K562 (cell line): ENCODE data around the gene PLCD4. TPM values are rescaled to one million over a fixed set of nuclear protein-coding genes. Genes with fewer than 3 reads are reported as not detected.

Source experiments
- ATAC-seq: fragments of 200-7000 bp; cut with Tn5 transposase; 3 replicates; pipeline ENCODE4 v1.9.1; 2020; ENCODE audit warnings: moderate library complexity
- BruUV-seq: library from RNA; stranded (reverse); fragments of 400-500 nt; replicated peaks from 2 replicates; lab custom pipeline; 2021; lab: Mats Ljungman, UMichigan
- CTCF ChIA-PET: fragments of 300-600 bp; formaldehyde crosslinking; extraction: SDS; loops from one replicate; lab custom pipeline; 2021; ENCODE audit warnings: low intra/inter-chr PET ratio; lab: Yijun Ruan, JAX
- POLR2A ChIA-PET: fragments of 300-600, 350-650 bp; sonication (Branson Sonifier 250); formaldehyde crosslinking; extraction: SDS; loops from one replicate; lab custom pipeline; 2021; ENCODE audit warnings: antibody characterized with exemption, inconsistent platforms; lab: Yijun Ruan, JAX
- DNase-seq, 4 experiments: peaks; one replicate each; pipeline versions ENCODE4 v3.0.0 to v3.0.0-alpha.2; 2011 to 2018; ENCODE audit warnings: low spot score in 3 of 4, mixed read lengths in 3 of 4; ENCODE audit errors: extremely low read depth in 1 of 4
- FAIRE-seq: peaks from 2 replicates; lab custom pipeline; 2011; peaks lifted over from hg19 to GRCh38; lab: Jason Lieb, UNC
- H2AFZ ChIP-seq: 2 replicates; pipeline ENCODE4 v1.6.0; 2011; ENCODE audit warnings: low read depth, low read length, control low read depth, inconsistent platforms
- H3K27ac ChIP-seq: fragments of 200-600 bp; 3 replicates; pipeline ENCODE4 v1.8.0; 2011; ENCODE audit warnings: low read depth, mild to moderate bottlenecking, control low read depth, inconsistent platforms, low read length, moderate library complexity, mixed read lengths; ENCODE audit errors: extremely low read depth
- H3K27me3 ChIP-seq, 2 experiments: fragments of 300-600 bp in 1 of 2; 2 replicates in 1 of 2; 3 replicates in 1 of 2; pipeline versions ENCODE4 v1.6.0 to v1.8.0; 2011; ENCODE audit warnings: inconsistent platforms in 2 of 2, low read length in 2 of 2, mild to moderate bottlenecking in 1 of 2, mixed read lengths in 1 of 2, moderate library complexity in 1 of 2; ENCODE audit not compliant: control insufficient read depth in 2 of 2, insufficient read depth in 2 of 2
- H3K36me3 ChIP-seq: fragments of 300-600 bp; 3 replicates; pipeline ENCODE4 v1.8.0; 2011; ENCODE audit warnings: mild to moderate bottlenecking, low read length, inconsistent platforms; ENCODE audit not compliant: control insufficient read depth, insufficient read depth
- H3K4me1 ChIP-seq, 2 experiments: fragments of 200-600 bp in 1 of 2; replicated peaks in 1 of 2; 2 replicates in 1 of 2; 3 replicates in 1 of 2; pipeline versions ENCODE4 v1.5.1 to v1.8.0; 2011; ENCODE audit warnings: inconsistent platforms in 2 of 2, low read length in 2 of 2, mild to moderate bottlenecking in 1 of 2, mixed read lengths in 1 of 2, moderate library complexity in 1 of 2; ENCODE audit not compliant: control insufficient read depth in 2 of 2, insufficient read depth in 2 of 2
- H3K4me2 ChIP-seq: 2 replicates; pipeline ENCODE4 v1.6.1; 2011; ENCODE audit warnings: low read length, control low read depth, inconsistent platforms, mixed read lengths; ENCODE audit not compliant: insufficient read depth
- H3K4me3 ChIP-seq: fragments of 200-600 bp; sonication (generic), shearing (Covaris generic); 2 replicates; pipeline ENCODE4 v1.5.1; 2016; ENCODE audit warnings: control low read depth, inconsistent platforms
- H3K79me2 ChIP-seq: fragments of 200-600 bp; 3 replicates; pipeline ENCODE4 v1.8.0; 2011; ENCODE audit warnings: low read length, inconsistent platforms; ENCODE audit not compliant: control insufficient read depth, insufficient read depth
- H3K9ac ChIP-seq, 2 experiments: 2 replicates each; pipeline versions ENCODE4 v1.6.0 to v1.6.1; 2011; ENCODE audit warnings: low read depth in 2 of 2, low read length in 2 of 2, control low read depth in 1 of 2, inconsistent platforms in 1 of 2, mild to moderate bottlenecking in 1 of 2, mixed read lengths in 1 of 2; ENCODE audit not compliant: insufficient read depth in 1 of 2
- H3K9me1 ChIP-seq: one replicate; pipeline ENCODE4 v1.6.0; 2011; ENCODE audit warnings: inconsistent platforms, mild to moderate bottlenecking, low read length, moderate library complexity; ENCODE audit not compliant: control insufficient read depth, insufficient read depth
- H3K9me3 ChIP-seq: replicated peaks from 2 replicates; pipeline ENCODE4 v1.5.1; 2011; ENCODE audit warnings: low read depth, low read length, inconsistent platforms; ENCODE audit not compliant: control insufficient read depth, insufficient read depth
- H4K20me1 ChIP-seq: replicated peaks from 2 replicates; pipeline ENCODE4 v1.6.1; 2011; ENCODE audit warnings: low read length, inconsistent platforms, mixed read lengths; ENCODE audit not compliant: control insufficient read depth, insufficient read depth
- ARID1B ChIP-seq: fragments of 450-650 bp; IDR thresholded peaks from 2 replicates; pipeline ENCODE4 v1.6.1; 2016; ENCODE audit warnings: antibody characterized with exemption, mild to moderate bottlenecking, inconsistent platforms
- CREB3 ChIP-seq: fragments of 450-650 bp; conservative IDR thresholded peaks from 2 replicates; pipeline ENCODE4 v1.6.1; 2016; ENCODE audit warnings: missing genetic modification characterization, low read depth, mild to moderate bottlenecking, missing compliant biosample characterization, moderate library complexity
- CSDE1 ChIP-seq, 2 experiments: fragments of 450-650 bp; IDR thresholded peaks; 2 replicates each; pipeline ENCODE4 v1.6.1; 2016; ENCODE audit warnings: mild to moderate bottlenecking in 1 of 2
- DIDO1 ChIP-seq: fragments of 450-650 bp; IDR thresholded peaks from 2 replicates; pipeline ENCODE4 v1.6.1; 2016; ENCODE audit warnings: low read depth, missing biosample characterization, missing genetic modification characterization
- ELK3 ChIP-seq: fragments of 450-650 bp; formaldehyde crosslinking; IDR thresholded peaks from 2 replicates; pipeline ENCODE4 v1.4.0; 2020; ENCODE audit warnings: mild to moderate bottlenecking
- GABPB2 ChIP-seq: fragments of 250-450 bp; sonication (Bioruptor Pico); conservative IDR thresholded peaks from 2 replicates; pipeline ENCODE4 v1.5.1; 2021; ENCODE audit warnings: mild to moderate bottlenecking
- HDAC8 ChIP-seq: fragments of 450-650 bp; IDR thresholded peaks from 2 replicates; pipeline ENCODE4 v1.6.1; 2016; ENCODE audit warnings: mild to moderate bottlenecking, missing genetic modification characterization, moderate library complexity, missing compliant biosample characterization
- HMBOX1 ChIP-seq: sonication (generic); IDR thresholded peaks from 2 replicates; pipeline ENCODE4 v1.6.1; 2016
- MCM5 ChIP-seq: fragments of 450-650 bp; IDR thresholded peaks from 2 replicates; pipeline ENCODE4 v1.6.1; 2016; ENCODE audit warnings: low read depth
- ZBTB26 ChIP-seq: fragments of 450-650 bp; formaldehyde crosslinking; IDR thresholded peaks from 2 replicates; pipeline ENCODE4 v1.4.0; 2022; ENCODE audit warnings: missing genetic modification characterization
- ZBTB33 ChIP-seq: sonication (generic); formaldehyde crosslinking; IDR thresholded peaks from 2 replicates; pipeline ENCODE4 v1.8.1; 2023; ENCODE audit warnings: mild to moderate bottlenecking, missing genetic modification reagents
- ZHX1 ChIP-seq: fragments of 150-350 bp; conservative IDR thresholded peaks from 2 replicates; pipeline ENCODE4 v1.6.1; 2014; ENCODE audit warnings: low read length
- WGBS: fragments of 100-300 bp; shearing (Covaris generic); methylation state at CpG from one replicate; pipeline ENCODE4 v1.1.6; 2016; ENCODE audit warnings: low coverage, mixed read lengths; ENCODE audit not compliant: insufficient coverage; ENCODE audit errors: missing lambda C conversion rate; 5-methylcytosine and 5-hydroxymethylcytosine counted together
- in situ Hi-C: fragments of 300-500 bp; cut with MboI; formaldehyde crosslinking; loops from 4 replicates; pipeline ENCODE4 v1.15.0; 2018; ENCODE audit warnings: inconsistent platforms, mixed read lengths
- intact Hi-C: fragments of 100-400 bp; cut with micrococcal nuclease; formaldehyde crosslinking; loops from 2 replicates; pipeline ENCODE4 v1.14.2; 2022
- polyA plus RNA-seq, 8 experiments: library from polyadenylated mRNA; depleted of rRNA in 4 of 8; stranded (reverse) in 5 of 8; unstranded in 3 of 8; fragments of >200 nt; fragmentation: Nextera tagmentation in 2 of 8; fragmentation: Illumina TruSeq in 1 of 8; extraction: Ambion mirVana in 2 of 8; extraction: Trizol in 1 of 8; gene quantifications; 2 replicates each; pipeline versions ENCODE4 v1.2.1 to v1.2.3, GENCODE V29; 2011 to 2014; ENCODE audit warnings: inconsistent platforms in 1 of 8, missing spikeins in 1 of 8
- total RNA-seq, 7 experiments: library from RNA; depleted of rRNA in 6 of 7; stranded (reverse); fragments of >200 nt in 6 of 7; fragmentation: Illumina TruSeq in 2 of 7; extraction: Trizol in 2 of 7; gene quantifications; 2 replicates each; pipeline versions ENCODE4 v1.2.1 to v1.2.3, GENCODE V29; 2011 to 2021; ENCODE audit warnings: low replicate concordance in 1 of 7

The PLCD4 gene
- total and polyA plus RNA-seq, 9 of the 15 experiments (the other 6 are each of a cell fraction or from before 2014, with no cell fraction given), result 0.13 to 0.38 TPM; not detected in 7

GRCh38 chr2:218623366-218623705, 15.6 kb downstream of the PLCD4 start:
- Histone ChIP-seq H3K27ac (no peak overlapping the region), H3K4me3 (no peak overlapping the region), H3K4me2 (no peak overlapping the region), H2AFZ (peak overlapping the region; percentile 74; the same call in 1 of the 2 replicates), H3K9ac (no peak overlapping the region), H3K9me3 (no peaks in the 10 kb centered on the region), H3K9me1 (no peaks in the 10 kb centered on the region), H3K36me3 (no peaks in the 10 kb centered on the region), H3K79me2 (no peaks in the 10 kb centered on the region), H4K20me1 (no peaks in the 10 kb centered on the region), H3K4me1 (no peaks in the 10 kb centered on the region; a peak in 1 of 5 replicates), H3K27me3 (no peaks in the 10 kb centered on the region)
- ChIA-PET POLR2A (no interaction called here), CTCF (interaction anchor here (1.1 kb wide), 1 partner anchor 210 kb away, joined by 3 read pairs; no protein-coding TSS in a partner anchor)
- DNase-seq (no peak), ATAC-seq (no peak), FAIRE-seq (no peak)
- TF ChIP-seq ARID1B, result no peak
- no peak for TF ChIP-seq ZBTB26 (CRISPR knock-in tag)
- TF ChIP-seq ZHX1, result no peak
- TF ChIP-seq HDAC8 (tag), result no peak
- no peak for TF ChIP-seq GABPB2 (CRISPR knock-in tag)
- TF ChIP-seq HMBOX1, result no peak
- TF ChIP-seq CREB3, result no peak
- no peak for TF ChIP-seq DIDO1 (tag)
- TF ChIP-seq ZBTB33 (CRISPR knock-in tag), result no peak
- TF ChIP-seq MCM5, result no peak
- no peak for TF ChIP-seq ELK3
- no peak for TF ChIP-seq CSDE1 (IDR thresholded peaks at IDR 0.05)
- in situ Hi-C loops, result no loop called here
- WGBS, result 24% methylated on average over 3 of the region's 3 CpGs
- BruUV-seq, result no TSS peak
- intact Hi-C loops, result no loop called here
